ENCODE results near the gene AADACL3.

AADACL3 gene

GRCh38 chr1:12770620-12771019 lies 54.7 kb downstream of the AADACL3 start:
- no peak for DNase-seq

DNA sequence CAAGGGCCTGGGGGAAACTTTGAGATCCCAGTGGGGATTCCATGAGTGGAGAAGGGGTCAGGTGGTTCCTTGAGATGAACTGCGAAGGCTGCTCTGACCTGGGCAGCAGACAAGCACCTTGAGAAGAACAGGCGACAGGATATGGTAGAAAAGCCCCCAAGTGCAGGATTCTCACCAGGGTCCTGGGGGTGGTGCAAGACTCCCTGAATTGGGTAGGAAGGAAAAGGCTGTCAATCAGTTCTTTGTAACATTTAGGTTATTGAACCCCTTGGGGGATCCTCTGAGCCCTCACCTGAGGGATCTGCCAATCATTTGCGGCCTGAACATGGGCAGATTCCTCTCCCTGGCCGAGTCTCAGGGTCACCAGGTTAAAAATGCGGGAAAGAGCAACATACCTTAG lies 55.3 kb downstream of the AADACL3 start:
- no peak for DNase-seq

DNA sequence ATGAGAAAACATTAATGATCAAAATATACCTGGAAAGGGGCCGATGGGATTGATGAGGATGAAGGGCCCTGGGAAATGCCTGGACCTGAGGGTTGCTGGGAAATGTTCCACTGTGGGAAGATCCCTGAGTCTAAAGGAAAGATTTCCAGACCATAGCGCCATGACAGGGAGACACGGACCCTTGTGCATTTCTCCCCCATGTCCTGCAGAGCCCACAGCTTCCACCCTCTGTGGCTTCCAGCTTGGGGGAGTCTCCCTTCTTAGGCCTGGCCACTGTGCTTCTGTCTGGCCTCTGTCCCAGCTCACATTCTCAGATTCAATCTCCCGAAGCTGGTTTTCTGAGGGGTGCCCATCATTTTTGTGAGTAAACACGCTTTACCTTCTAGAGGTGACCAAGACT lies 56.6 kb downstream of the AADACL3 start:
- DNase-seq: no peak

- DNase-seq: no peak
These were observed 57.5 kb downstream of the AADACL3 start, which contains the start of gene PRAMEF12 for GRCh38 chr1:12773438-12773837. PRAMEF12 (plus strand) TSS chr1:12773738; CDS start chr1:12774868, 1,130 bp downstream.

DNA sequence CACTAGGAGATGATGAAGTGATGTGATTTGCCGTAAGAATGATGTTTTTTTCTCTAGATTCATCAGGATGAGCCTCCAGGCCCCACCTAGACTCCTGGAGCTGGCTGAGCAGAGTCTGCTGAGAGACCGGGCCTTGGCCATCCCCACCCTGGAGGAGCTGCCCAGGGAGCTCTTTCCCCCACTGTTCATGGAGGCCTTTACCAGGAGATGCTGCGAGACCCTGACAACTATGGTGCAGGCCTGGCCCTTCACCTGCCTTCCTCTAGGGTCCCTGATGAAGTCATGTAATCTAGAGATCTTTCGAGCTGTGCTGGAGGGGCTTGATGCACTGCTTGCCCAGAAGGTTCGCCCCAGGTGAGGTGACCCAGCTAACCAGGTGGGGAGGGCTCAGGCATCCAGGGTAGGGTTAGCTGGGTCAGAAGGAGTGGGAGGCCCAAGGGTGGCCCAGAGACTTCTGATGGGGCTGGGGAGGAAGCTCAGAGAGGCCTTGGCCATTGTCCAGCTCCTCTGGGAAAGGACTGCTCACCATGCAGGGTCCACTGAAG lies 59.0 kb downstream of the AADACL3 start:
- DNase-seq: no peak

GRCh38 chr1:12775443-12775842 lies 59.5 kb downstream of the AADACL3 start:
- DNase-seq: no peak

DNA sequence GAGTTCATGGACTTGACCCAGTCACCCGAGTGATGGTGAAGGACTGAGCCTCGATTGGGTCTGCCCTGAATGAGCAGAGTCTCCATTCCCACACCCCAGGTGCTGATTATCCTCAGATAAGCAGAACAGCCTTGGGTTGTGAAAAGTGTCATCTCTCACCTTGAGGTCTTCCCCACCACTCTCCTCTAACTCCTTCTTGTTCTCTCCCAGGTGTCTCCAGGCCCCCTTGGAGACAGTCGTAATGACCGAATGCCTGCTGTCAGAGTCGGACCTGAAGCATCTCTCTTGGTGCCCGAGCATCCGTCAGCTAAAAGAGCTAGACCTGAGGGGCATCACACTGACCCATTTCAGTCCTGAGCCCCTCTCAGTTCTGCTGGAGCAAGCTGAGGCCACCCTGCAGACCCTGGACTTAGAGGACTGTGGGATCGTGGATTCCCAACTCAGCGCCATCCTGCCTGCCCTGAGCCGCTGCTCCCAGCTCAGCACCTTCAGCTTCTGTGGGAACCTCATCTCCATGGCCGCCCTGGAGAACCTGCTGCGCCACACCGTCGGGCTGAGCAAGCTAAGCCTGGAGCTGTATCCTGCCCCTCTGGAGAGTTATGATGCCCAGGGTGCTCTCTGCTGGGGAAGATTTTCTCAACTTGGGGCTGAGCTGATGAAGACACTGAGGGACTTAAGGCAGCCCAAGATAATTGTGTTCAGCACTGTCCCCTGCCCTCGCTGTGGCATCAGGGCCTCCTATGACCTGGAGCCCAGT lies 61.1 kb downstream of the AADACL3 start:
- no peak for DNase-seq
